ENCODE data around the gene CRB1. TPM values are rescaled to one million over a fixed set of nuclear protein-coding genes. Genes with fewer than 3 reads are reported as not detected.

Gene CRB1
- total and polyA plus RNA-seq, 9 of the 15 experiments (the other 6 are each of a cell fraction or from before 2014, with no cell fraction given), result 0.04 to 0.10 TPM; not detected in 7

DNA sequence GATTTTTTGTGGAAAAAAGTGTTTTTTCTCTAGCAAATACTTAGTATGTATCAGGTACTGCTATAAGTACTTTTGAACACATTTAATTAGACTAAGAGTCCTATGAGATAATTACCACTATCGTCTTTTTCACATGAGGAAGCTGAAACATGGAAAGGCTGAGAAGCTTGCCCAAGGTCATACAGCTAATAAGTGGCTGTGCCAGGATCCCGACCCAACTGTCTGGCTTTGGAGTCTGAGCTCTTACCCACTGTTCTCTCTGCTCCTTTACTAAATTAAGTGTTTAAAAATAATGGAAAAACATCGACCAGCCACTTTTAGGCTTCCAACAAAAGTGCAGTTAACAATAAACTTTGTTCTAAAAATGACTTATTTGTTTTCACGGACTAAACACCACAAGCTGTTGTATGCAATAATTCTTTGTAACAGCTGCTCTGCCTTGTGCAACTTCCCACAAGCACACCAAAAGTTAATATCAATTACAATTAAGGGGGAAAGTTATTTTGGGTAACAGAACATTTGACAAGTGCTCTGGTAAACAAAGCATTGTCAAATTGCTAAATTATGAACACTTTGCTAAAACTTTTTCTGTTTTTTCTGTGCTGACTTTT, 75.7 kb downstream of the CRB1 start:
- TF ChIP-seq CBFA2T3 (IDR thresholded peaks at IDR 0.05), result no peak
- TF ChIP-seq SRSF9 (IDR thresholded peaks at IDR 0.05; ENCODE audit: borderline replicate concordance, low read depth, low read length), result no peak
- TF ChIP-seq IRF1 (CRISPR knock-in tag; IDR thresholded peaks at IDR 0.05; ENCODE audit: borderline replicate concordance), result no peak
- no peak for TF ChIP-seq MCM5 (IDR thresholded peaks at IDR 0.05; ENCODE audit: low read depth)
- no peak for TF ChIP-seq SPI1 (IDR thresholded peaks at IDR 0.05; ENCODE audit: borderline replicate concordance, low read depth, low read length)
- no peak for TF ChIP-seq CCNT2 (IDR thresholded peaks at IDR 0.05; ENCODE audit: borderline replicate concordance, extremely low read depth, insufficient read length, low read depth, low read length)
- no peak for TF ChIP-seq THRAP3 (IDR thresholded peaks at IDR 0.05; ENCODE audit: borderline replicate concordance)
- TF ChIP-seq ZC3H4 (CRISPR knock-in tag; IDR thresholded peaks at IDR 0.05; ENCODE audit: borderline replicate concordance), result no peak
- no peak for TF ChIP-seq FOXP1 (CRISPR knock-in tag; IDR thresholded peaks at IDR 0.05)
- TF ChIP-seq SIN3A (IDR thresholded peaks at IDR 0.05; ENCODE audit: borderline replicate concordance in 2 of 2, control insufficient read depth in 1 of 2, low read depth in 2 of 2, low read length in 2 of 2), result no peak
- TF ChIP-seq KLF13 (tag; IDR thresholded peaks at IDR 0.05; ENCODE audit: borderline replicate concordance, low read depth), result no peak
- no peak for TF ChIP-seq ZNF444 (CRISPR knock-in tag; IDR thresholded peaks at IDR 0.05)
- TF ChIP-seq CBFB (CRISPR knock-in tag; IDR thresholded peaks at IDR 0.05), result no peak
- no peak for TF ChIP-seq NRF1 (conservative IDR thresholded peaks at IDR 0.05 in 1 of 2, IDR thresholded peaks at IDR 0.05 in 1 of 2)
- no peak for TF ChIP-seq DMBX1 (CRISPR knock-in tag; IDR thresholded peaks at IDR 0.05; ENCODE audit: borderline replicate concordance)
- ChIA-PET CTCF (ENCODE audit: low intra/inter-chr PET ratio) (no interaction called here), POLR2A (no interaction called here)
- Histone ChIP-seq H3K36me3 (ENCODE audit: control insufficient read depth, insufficient read depth, low read length) (no peaks in the 10 kb centered on the region), H2AFZ (ENCODE audit: low read depth, low read length) (peak overlapping the region; percentile 43; the same call in 1 of the 2 replicates), H3K79me2 (ENCODE audit: control insufficient read depth, insufficient read depth, low read length) (no peaks in the 10 kb centered on the region), H3K9me1 (ENCODE audit: control insufficient read depth, insufficient read depth, low read length) (no peaks in the 10 kb centered on the region), H3K9ac (ENCODE audit: insufficient read depth in 1 of 2, low read depth in 2 of 2, low read length in 2 of 2) (no peak overlapping the region), H3K4me3 (no peak overlapping the region), H3K27ac (ENCODE audit: extremely low read depth, low read depth, low read length) (no peak overlapping the region), H4K20me1 (replicated peaks; ENCODE audit: control insufficient read depth, insufficient read depth, low read length) (no peaks in the 10 kb centered on the region), H3K4me2 (ENCODE audit: insufficient read depth, low read length) (no peak overlapping the region), H3K4me1 (replicated peaks in 1 of 2; ENCODE audit: control insufficient read depth in 2 of 2, insufficient read depth in 2 of 2, low read length in 2 of 2) (peaks cover 0 to 2% of the 10 kb centered on the region in 2 experiments; a peak in 1 of 5 replicates), H3K27me3 (ENCODE audit: control insufficient read depth in 2 of 2, insufficient read depth in 2 of 2, low read length in 2 of 2) (no peaks in the 10 kb centered on the region), H3K9me3 (replicated peaks; ENCODE audit: control insufficient read depth, insufficient read depth, low read depth, low read length) (no peaks in the 10 kb centered on the region)
- BruUV-seq (replicated peaks), result no TSS peak
- FAIRE-seq, result no peak
- intact Hi-C loops (cut with micrococcal nuclease), result no loop called here
- ATAC-seq, result no peak
- no peak for DNase-seq (ENCODE audit: extremely low read depth in 1 of 4, low spot score in 3 of 4)
- in situ Hi-C loops (cut with MboI), result no loop called here
- WGBS (ENCODE audit: insufficient coverage, low coverage, missing lambda C conversion rate), result 3% methylated on average over 4 of the region's 4 CpGs
